NT2/D1 (cell line): ENCODE measurements around the gene DAD1.

Source experiments
- DNase-seq: peaks from one replicate; pipeline ENCODE4 v3.0.0-alpha.2; 2011; ENCODE audit warnings: low read depth, low spot score
- H3K27me3 ChIP-seq: 2 replicates; pipeline ENCODE4 v1.6.0; 2011; ENCODE audit warnings: mild to moderate bottlenecking; ENCODE audit not compliant: insufficient read length, insufficient read depth
- H3K36me3 ChIP-seq: 2 replicates; pipeline ENCODE4 v1.6.1; 2011; ENCODE audit warnings: mild to moderate bottlenecking, low read length, mixed read lengths; ENCODE audit not compliant: insufficient read depth, insufficient read length
- H3K4me1 ChIP-seq: 2 replicates; pipeline ENCODE4 v1.5.1; 2011; ENCODE audit not compliant: insufficient read depth, insufficient read length
- H3K4me3 ChIP-seq: 2 replicates; pipeline ENCODE4 v1.5.1; 2011; ENCODE audit warnings: low read depth; ENCODE audit not compliant: insufficient read length
- H3K9ac ChIP-seq: 2 replicates; pipeline ENCODE4 v1.6.0; 2011; ENCODE audit warnings: low read depth; ENCODE audit not compliant: insufficient read length
- H3K9me3 ChIP-seq: 2 replicates; pipeline ENCODE4 v1.5.1; 2011; ENCODE audit warnings: mild to moderate bottlenecking, low read length; ENCODE audit not compliant: insufficient read depth
- SUZ12 ChIP-seq: IDR thresholded peaks from 2 replicates; pipeline ENCODE4 v1.6.1; 2011; ENCODE audit not compliant: insufficient read length, insufficient read depth; ENCODE audit errors: extremely low read depth
- YY1 ChIP-seq: IDR thresholded peaks from 2 replicates; pipeline ENCODE4 v1.6.1; 2011; ENCODE audit not compliant: insufficient read length, insufficient read depth
- ZNF274 ChIP-seq: IDR thresholded peaks from 2 replicates; pipeline ENCODE4 v1.6.1; 2011; ENCODE audit warnings: mild to moderate bottlenecking, low read depth, low read length

The DAD1 gene

GRCh38 chr14:22598099-22598895, 9.3 kb upstream of the DAD1 start, which contains the start of gene ABHD4:
Gene ABHD4 (plus strand): TSS chr14:22598300. CDS start chr14:22598307, 7 bp downstream.
- H3K9me3 ChIP-seq: no peaks in the 10 kb centered on the region
- peaks cover 2% of the 10 kb centered on the region for H3K4me1 ChIP-seq
- no peak for DNase-seq
- no peaks in the 10 kb centered on the region for H3K27me3 ChIP-seq
- H3K9ac ChIP-seq: peak within 1 kb of the TSS; percentile 90
- peaks cover 25% of the 10 kb centered on the region for H3K36me3 ChIP-seq
- TF ChIP-seq SUZ12 (no peak), YY1 (no peak), ZNF274 (no peak)
- H3K4me3 ChIP-seq: peak within 1 kb of the TSS; percentile 84

- Histone ChIP-seq H3K27me3 (no peaks in the 10 kb centered on the region), H3K4me1 (peaks cover 2% of the 10 kb centered on the region), H3K9ac (peak overlapping the region; percentile 71), H3K4me3 (peak overlapping the region; percentile 84), H3K9me3 (no peaks in the 10 kb centered on the region), H3K36me3 (peaks cover 20% of the 10 kb centered on the region)
- no peak for DNase-seq
- no peak for TF ChIP-seq SUZ12
- no peak for TF ChIP-seq YY1
- no peak for TF ChIP-seq ZNF274
These were observed 8.7 kb upstream of the DAD1 start for GRCh38 chr14:22597771-22598098.

GRCh38 chr14:22597265-22597664, 8.2 kb upstream of the DAD1 start:
- Histone ChIP-seq H3K4me3 (no peak overlapping the region), H3K36me3 (peaks cover 15% of the 10 kb centered on the region), H3K9me3 (no peaks in the 10 kb centered on the region), H3K27me3 (no peaks in the 10 kb centered on the region), H3K4me1 (peaks cover 2% of the 10 kb centered on the region), H3K9ac (no peak overlapping the region)
- TF ChIP-seq YY1 (no peak), SUZ12 (no peak)
- no peak for DNase-seq

- no peaks in the 10 kb centered on the region for H3K27me3 ChIP-seq
- peaks cover 6% of the 10 kb centered on the region for H3K36me3 ChIP-seq
- H3K9me3 ChIP-seq: no peaks in the 10 kb centered on the region
- no peak for DNase-seq
- no peak overlapping the region for H3K9ac ChIP-seq
- TF ChIP-seq SUZ12 (no peak), ZNF274 (no peak), YY1 (no peak)
- no peak overlapping the region for H3K4me3 ChIP-seq
- H3K4me1 ChIP-seq: peaks cover 2% of the 10 kb centered on the region
These were observed 7.4 kb upstream of the DAD1 start for GRCh38 chr14:22596354-22596879.

GRCh38 chr14:22594156-22594716, 5.2 kb upstream of the DAD1 start:
- TF ChIP-seq SUZ12 (no peak), YY1 (no peak), ZNF274 (no peak)
- no peaks in the 10 kb centered on the region for H3K27me3 ChIP-seq
- H3K9me3 ChIP-seq: no peaks in the 10 kb centered on the region
- DNase-seq: no peak
- no peak overlapping the region for H3K4me3 ChIP-seq
- peaks cover 2% of the 10 kb centered on the region for H3K4me1 ChIP-seq
- no peaks in the 10 kb centered on the region for H3K36me3 ChIP-seq
- no peak overlapping the region for H3K9ac ChIP-seq

- Histone ChIP-seq H3K36me3 (no peaks in the 10 kb centered on the region), H3K9ac (no peak overlapping the region), H3K4me1 (peaks cover 2% of the 10 kb centered on the region), H3K27me3 (no peaks in the 10 kb centered on the region), H3K9me3 (no peaks in the 10 kb centered on the region), H3K4me3 (no peak overlapping the region)
- no peak for DNase-seq
- TF ChIP-seq YY1 (no peak), ZNF274 (no peak), SUZ12 (no peak)
These were observed 4.6 kb upstream of the DAD1 start for GRCh38 chr14:22593601-22594000.

- no peaks in the 10 kb centered on the region for H3K27me3 ChIP-seq
- no peaks in the 10 kb centered on the region for H3K9me3 ChIP-seq
- TF ChIP-seq ZNF274 (no peak), YY1 (no peak), SUZ12 (no peak)
- H3K4me3 ChIP-seq: no peak overlapping the region
- no peak for DNase-seq
- H3K36me3 ChIP-seq: no peaks in the 10 kb centered on the region
- H3K9ac ChIP-seq: no peak overlapping the region
- H3K4me1 ChIP-seq: peaks cover 2% of the 10 kb centered on the region
These were observed 4.2 kb upstream of the DAD1 start for GRCh38 chr14:22593189-22593588.
